RPMI8226 (cell line): ENCODE results near the gene SLC9A9.
"Not testable (repeated sequence)": the region's sequence is repeated elsewhere in the genome, so short reads cannot be mapped to it uniquely, and the experiment has no call there.

Experiments
- DNase-seq: peaks from one replicate; pipeline ENCODE4 v3.0.0-alpha.2; 2015

Gene SLC9A9

DNA sequence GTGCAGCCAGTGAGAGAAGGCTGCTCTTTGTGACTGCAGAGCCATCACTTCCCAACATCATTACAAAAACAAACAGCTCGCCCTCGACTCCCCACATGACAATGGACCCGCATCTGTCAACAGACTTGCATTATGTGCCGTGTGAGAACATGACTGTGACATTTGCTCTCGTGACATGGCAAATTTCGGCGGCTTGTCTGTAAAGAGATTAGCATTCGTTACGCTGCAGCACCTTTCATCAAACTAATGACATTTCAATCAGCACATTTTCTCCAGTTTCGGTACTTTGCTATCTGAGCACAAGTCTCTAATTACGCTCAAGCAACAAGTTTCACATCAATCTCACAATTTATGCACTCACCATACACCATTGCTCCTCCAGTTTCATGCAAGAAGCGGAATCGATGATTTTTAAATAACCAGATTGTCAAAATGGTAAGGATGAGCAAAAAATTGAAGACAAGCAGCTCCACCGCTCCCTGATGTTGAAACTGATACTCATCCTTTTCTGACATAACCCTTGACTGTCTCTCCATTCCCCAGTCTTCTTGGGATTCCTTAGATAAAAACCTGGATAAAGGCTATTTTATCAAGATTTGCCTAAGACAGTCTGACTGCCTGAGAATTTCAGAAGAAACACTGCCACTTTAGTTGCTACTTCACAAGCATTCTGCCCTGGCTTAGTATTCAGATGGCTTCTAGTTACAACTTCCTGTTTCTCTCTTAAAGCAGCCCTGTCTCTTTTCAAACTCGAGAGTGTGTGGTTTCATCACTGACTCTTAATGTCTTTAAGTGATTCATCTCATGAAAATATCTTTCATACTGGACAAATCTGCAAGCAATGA, at the start of gene SLC9A9:
Gene SLC9A9 (minus strand): TSS at position 682 of the 845 bp plus-strand sequence. CDS start 146 bp downstream, at position 536.
- DNase-seq = peak; percentile 78

DNA sequence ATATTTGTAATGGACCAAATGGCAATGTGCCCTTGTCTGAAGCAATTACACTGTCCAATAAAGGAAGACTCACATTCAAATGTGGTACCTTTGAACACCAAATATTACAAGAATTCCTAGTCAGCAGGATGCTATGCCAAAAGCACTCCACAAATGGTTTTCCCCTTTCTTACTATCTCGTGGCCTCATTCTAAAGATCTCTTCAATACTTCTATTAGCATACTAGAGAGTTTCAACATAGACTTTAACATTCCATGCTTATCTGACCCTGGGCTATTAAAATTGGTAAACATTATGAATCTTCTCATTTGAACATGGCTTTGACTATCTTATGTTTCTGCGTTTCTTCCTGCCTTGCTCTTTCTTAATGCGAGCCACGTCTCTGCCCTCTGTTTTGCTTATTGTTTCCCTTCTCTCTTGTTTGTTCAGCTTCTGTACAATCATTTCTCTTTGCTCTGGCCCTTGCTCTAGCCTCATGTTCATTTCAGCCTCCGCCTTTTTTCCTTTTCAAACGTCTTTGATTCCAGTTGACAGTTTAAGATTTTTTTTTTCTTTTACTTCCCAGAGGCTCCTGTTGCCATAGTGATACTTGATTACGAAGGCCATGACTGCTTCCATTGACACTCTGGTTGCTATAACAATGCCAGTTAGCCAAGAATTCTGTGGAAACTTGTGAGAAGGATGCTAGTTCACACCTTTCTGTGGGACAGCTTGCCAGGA, 49.5 kb upstream of the SLC9A9 start:
- no peak for DNase-seq

DNA sequence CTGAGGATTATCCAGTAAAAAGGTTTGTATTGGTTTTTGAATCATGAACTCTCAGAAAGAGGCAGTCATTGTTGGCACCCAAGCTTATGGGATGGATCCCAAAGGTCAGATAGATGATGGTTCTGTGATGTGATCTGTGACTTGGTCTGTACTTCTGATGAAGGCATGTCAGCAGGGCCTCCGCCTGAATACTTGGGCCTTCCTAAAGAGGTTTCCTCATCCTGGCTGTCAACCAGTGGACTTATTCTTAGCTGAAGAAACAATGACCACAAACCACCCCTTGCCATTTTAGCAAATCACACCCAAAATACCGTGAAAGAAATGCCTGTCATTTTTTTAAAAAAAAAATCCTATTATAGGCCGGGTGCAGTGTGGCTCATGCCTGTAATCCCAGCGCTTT, 48.2 kb upstream of the SLC9A9 start:
- no peak for DNase-seq

DNA sequence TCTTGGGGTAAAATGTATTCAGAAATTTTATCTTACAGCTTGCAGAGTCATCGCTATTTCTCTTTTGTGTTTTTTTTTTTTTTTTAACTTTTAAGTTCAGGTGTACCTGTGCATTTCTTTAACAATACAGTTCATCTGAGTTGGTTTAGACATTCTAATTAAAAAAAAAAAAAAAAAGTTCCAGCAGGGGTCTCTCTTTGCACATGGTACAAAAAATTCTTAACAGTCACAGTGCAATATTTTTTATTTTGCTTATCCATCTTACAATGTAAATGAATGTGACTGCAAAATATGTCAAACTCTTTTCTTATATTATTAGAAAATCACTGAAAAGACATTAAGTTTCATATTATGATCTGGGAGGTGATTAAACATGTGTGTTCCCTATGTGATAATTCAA, 47.5 kb upstream of the SLC9A9 start:
- DNase-seq = no peak

DNA sequence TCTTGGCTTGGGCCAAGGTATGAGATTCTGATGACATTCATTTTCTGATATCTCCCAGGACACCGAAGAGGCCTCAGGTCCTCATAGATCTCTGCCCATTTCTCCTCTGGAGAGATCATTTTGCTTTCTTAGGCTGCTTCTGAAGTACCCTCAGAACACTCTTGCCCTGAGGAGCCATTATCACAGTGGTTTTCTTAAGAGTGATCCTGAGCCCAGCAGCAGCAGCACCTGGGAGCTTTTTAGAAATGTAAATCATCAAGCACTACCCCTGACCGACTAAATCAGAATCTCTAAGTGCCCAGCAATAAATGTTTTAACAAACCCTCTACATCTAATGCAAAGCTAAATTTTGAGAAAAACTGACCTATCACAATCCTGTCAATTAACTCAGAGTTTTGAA, 40.6 kb upstream of the SLC9A9 start:
- no peak for DNase-seq

DNA sequence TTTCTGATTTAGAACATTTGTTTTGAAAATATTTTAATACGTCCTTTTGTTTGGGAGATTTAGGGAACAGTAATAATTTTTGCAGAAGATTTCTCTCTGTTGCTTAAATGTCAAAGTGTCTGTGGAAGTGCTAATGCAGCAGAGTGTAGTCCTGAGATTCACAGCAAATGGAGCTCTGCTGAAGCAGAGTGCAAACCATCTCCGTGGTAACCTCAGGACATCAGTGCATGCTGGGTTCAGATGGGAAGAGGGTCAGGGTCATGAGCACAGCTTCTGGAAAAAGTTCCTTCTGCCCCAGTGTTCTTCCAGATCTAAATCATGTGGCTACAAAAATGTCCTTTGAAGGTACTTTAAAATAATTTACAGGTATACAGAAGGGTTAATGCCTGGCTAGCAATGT, 39.9 kb upstream of the SLC9A9 start:
- no peak for DNase-seq

DNA sequence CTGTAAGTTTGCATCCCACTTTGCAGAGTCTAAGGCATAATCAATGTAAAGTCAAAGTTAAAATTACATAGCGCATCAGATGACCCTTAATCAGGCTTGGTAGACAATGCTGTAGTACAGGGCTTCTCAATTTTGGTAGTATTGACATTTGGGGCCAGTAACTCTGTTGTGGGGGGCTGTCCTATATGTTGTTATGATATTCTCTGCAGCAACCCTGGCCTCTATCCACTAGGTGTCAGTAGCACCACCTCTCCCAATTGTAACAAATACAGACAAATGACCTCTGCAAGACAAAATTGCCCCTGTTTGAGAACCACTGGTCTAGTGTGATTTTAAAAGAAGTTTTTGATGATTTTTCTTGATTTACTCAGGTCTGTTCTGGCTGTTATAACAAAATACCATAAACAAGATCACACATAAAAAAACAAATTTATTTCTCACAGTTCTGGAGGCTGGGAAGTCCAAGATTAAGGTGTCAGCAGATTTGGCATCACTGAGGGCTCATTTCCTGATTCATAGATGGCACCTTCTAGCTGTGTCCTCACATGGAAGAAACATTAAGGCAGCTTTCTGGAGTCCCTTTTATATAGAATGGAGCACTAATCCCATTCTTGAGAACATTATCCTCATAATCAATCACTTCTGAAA, 37.6 kb upstream of the SLC9A9 start:
- DNase-seq = peak; percentile 65

DNA sequence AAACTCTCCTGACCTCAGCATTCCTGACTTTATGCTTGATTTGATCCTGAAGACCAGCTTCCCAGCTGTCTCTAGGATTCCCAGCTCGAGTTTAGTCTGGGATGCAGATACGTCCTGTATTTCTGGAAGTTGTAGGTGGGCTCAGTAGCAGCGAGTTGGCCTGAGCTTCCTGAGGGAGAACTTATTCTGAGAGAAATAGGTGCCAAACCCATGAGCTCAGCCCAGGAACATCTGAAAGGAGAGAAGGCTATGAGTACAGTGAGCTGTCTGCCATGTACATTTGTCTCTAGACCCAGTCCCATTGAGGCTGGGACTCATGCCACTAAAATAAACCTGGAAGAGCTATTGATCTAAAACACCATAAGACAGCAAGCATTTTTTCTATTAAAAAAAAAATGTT, 36.6 kb upstream of the SLC9A9 start:
- no peak for DNase-seq

DNA sequence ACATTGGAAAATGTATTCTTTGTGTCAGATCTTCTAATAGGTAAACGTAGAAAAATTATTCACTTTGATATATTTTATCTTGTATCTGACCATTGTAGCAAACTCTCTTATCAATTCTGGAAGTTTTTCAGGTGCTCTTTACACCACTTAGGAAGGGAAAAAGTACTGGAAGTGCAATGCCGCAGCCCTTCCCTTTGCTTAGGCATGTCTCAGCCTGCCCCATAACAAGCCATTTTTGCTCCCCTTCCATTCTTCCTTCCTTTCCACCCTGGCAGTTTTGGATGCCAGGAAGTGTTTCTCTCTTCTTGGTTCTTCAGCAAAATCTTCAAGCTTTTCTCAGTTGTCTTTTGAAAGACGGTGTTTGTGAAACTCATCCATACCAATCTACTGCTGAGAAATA, 34.9 kb upstream of the SLC9A9 start:
- no peak for DNase-seq

DNA sequence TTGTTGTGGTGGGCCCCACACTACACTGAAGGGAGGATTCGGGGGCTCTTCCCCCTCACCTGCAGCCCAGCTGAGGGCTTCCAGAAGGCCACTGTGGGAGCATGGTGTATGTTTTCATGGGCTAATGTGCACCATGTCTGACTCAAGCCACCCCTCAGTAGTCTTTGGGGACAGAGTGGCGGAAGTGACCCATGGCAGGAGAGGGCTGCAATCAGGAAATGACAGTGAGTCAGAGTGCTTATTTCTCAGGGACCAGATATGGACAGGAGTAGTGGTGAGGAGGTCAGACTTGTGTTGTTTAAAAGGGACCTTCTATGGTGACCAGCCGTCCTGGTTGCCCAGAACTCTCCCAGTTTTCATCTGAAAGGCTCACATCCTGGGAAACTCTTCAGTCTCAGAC, 32.8 kb upstream of the SLC9A9 start:
- no peak for DNase-seq

DNA sequence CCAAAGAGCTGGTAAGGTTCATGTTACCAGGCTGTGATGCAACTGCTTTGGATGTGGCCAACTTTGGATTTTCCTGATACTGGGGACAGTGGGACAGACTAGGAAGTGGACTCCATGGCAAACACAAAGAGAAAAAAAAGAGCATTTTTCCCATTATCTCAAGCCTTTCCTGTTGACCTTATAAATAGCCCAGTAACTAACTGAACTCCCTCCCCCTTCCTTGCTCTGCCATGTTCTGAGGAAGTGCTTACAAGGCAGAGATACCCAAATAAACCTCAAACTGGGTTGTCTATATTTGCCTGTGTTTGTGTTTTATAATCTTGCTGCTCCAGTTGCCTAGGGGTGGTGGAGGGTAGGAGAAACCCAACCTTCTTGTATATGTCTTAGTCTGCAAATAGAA, 27.3 kb upstream of the SLC9A9 start:
- peak; percentile 54 for DNase-seq

DNA sequence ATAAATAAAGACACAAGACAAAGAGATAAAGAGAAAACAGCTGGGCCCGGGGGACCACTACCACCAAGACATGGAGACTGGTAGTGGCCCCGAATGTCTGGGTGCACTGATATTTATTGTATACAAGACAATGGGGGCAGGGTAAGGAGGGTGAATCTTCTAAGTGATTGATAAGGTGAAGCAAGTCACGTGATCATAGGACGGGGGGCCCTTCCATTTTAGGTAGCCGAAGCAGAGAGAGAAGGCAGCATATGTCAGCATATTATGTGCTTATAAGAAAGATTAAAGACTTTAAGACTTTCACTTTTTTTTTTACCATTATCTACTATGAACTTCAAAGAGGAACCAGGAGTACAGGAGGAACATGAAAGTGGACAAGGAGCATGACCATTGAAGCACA, 25.3 kb upstream of the SLC9A9 start:
- DNase-seq = not testable (repeated sequence)

DNA sequence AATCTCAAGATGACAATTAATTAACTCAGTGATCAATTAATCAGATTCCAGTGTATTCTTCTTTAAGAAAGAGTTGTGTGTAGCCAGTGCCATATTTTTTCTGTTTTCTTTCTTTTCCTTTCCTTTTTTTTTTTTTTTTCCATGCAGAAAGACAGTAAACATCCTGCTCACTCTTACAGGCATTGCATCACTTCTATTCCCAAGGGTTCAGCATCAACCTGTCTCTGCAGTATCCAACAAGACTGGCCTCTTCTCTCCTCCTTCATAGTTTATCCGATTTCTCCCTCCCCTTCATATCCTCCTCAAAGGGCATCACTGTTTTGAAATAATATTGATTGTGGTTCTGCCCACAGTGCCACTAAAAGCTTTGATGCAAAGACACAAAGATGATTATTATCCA, 17.0 kb upstream of the SLC9A9 start:
- no peak for DNase-seq

DNA sequence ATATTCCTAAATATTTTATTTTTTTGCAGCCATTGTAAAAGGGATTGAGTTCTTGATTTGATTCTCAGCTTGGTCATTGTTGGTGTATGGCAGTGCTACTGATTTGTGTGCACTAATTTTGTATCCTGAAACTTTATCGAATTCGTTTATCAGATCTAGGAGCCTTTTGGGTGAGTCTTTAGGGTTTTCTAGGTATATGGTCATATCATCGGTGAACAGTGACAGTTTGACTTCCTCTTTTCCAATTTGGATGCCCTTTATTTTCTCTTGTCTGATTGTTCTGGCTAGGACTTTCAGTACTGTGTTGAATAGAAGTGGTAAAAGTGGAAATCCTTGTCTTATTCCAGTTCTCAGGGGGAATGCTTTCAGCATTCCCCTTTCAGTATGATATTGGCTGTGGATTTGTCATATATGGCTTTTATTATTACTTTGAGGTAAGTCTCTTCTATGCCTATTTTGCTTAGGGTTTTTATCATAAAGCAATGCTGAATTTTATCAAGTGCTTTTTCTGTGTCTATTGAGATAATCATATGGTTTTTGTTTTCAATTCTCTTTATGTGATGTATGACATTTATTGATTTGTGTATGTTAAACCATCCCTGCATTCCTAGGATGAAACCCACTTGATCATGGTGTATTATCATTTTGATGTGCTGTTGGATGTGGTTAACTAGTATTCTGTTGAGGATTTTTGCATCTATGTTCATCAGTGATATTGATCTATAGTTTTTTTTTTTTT, 11.4 kb upstream of the SLC9A9 start:
- DNase-seq = no peak

DNA sequence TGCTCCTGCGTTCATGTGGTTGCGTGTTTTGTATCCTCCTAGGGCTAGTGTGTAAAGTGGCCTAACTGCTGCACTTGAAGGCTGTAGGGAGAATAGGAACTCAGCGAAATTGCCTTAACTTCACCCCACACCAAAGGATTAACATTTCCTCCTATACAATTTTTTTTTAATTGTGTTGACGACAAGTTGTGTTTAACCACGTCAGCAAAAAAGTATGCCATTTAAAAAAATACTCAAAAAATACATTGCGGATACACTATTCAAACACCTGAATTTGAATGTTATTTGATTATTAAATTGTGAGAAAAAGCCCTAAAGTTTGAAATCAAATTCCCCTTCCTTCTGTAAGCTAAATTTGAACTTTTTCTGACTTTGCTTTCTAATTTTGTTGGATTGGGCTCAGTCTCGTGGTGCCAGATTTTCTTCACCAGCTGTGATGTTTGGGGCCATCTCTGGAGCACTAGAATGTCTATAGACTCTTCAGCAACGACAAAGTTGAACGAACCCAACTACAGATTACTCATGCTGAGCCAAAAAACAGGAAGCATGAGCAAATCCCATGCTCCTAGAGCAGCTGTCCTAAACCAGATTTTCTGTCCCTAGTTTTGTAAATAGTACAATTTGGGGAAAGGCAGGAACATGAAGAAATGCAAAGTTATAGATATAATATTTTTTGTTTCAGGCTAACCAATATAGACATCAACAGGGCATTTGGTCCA, 8.1 kb upstream of the SLC9A9 start:
- no peak for DNase-seq

DNA sequence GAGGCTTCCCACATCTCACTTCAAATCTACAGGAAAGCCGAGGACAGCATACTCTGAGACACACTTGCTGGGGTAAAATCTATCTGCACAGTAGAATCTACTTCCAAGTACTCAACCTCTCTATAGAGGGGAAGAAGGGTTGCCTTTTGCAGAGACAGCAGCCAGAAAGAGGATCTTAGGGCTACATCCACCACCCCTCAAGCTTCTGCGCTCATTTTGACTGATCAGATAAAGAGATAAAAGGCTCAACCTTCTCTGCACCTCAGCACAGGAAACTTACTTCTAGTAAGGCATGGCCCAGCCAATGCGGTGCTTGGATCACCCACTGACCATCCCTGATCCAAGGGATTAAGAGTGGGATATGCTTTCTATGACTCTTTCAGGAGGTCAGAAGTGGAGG, 6.9 kb upstream of the SLC9A9 start:
- DNase-seq = no peak

DNA sequence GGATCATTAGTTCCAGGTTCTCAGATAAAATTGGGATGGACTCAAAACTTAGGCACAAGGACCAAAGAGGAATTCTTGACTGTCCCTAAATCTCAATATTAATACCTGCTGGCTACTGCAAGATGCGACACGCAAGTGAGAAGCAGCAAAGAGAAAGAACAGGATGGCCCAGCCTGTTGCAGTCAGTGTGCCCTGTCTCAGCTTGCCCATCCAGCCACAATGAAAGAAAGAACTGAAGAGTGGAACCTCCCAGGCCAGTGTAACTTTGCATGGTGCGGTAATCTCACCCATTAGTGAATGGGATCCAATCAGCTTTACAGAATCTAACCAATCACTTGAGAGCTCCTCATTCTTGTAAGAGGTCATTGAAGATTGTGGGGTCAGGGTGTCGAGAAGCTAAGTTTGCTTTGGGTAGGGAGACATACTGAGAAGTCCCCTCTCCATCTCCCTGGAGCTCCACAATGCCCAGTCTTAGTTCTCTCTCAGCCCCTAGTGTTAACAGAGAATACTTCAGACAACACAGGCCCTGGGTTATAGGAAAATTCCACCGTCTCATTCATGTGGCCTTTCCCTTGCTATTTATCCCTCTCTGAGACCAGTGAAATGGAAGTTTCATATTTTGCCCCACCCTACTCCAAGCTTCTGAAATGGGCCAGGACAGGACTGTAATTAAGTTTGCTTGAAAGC, 3.2 kb upstream of the SLC9A9 start:
- no peak for DNase-seq

DNA sequence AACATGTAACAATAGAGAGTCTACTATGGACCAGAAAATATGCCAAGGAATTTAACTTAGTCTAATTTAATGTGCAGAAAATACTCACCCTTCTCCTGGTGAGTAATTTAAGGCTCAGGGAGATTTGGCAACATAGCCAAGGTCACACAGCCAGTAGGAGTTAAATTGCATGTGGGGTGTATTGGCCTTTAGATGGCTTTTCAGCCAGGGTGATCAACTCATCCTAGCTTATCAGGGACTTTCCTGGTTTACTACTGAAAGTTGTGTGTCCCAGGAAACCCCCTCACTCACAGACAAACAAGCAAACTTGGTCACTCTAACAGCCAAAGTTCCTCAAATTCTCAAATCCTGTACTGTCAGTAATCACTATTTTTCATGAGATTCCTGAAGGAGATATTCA, 2.6 kb upstream of the SLC9A9 start:
- no peak for DNase-seq

DNA sequence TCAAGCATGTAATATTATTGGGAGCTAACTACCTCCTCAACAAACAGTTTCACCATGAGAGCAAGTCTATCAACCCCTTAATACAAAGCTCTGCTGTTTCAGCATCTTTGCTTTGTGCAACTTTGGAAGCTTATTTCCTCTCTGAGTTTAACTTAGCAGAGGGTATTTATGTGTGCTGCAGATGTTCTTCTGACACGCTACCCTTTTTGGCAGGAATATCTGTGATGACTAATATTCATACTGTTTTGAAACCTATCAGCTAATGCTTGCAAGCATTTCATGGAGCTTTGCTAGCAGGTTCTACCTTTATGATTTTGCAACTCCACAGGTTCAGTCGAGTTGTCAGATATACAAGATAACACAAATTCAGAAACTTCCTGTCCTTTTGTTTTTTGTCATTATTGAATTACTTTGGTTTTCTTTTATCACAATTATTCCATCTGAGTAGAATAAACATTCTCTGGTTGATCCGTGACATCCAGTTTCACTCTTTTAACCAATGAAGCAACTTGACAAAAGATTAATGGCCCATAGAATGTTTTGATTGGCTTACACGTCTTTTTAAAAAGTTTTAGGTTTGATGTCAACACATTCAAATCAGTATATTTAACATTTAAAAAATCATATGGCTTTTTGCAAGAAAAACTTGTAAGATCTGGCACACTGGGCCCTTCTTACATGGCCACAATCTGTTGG, 1.7 kb upstream of the SLC9A9 start:
- DNase-seq = peak; percentile 87

DNA sequence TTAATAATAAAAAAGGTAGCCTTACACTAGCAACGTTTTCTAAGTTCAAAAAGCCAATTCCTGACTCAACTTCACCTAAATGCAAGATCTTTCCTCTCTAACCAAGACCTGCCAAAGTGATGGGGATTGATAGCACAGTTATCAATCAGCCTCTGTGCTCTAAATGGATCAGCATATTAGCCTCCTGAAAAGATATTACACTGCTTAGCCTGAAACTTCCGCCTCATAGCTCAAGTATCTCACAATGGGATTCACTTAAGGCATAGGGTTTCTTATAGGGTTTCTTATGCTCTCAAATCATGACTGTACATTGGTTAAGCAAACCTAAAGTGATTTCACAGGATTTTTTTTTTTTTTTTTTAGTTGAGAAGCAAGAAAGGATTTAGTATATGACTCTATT, 436 bp upstream of the SLC9A9 start:
- no peak for DNase-seq

DNA sequence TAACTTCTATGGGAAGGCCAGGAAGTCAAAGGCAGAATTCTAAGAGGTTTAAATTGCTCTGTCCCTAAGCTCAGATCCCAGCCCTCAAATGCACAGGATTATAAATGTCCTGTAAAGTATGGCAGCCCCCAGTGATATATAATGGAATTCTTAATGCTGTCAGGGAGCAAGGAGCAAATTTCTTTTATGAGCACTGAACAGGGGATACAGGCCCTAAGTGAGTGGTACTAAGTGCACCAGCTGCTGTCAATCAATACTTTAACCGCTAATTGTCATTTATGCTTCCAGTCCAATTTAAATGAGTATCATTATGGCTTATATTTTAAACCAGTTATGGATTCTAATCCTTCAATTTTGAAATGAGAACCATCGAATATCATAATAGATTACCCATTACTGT, 4.7 kb downstream of the SLC9A9 start:
- DNase-seq = no peak
